HG03460 (cell line): ENCODE data around the gene TLK2.
A peak's percentile ranks its signal among the peaks of the same experiment; 100 is the strongest.

Source experiments
- ATAC-seq: cut with Tn5 transposase; IDR thresholded peaks from one replicate; pipeline ENCODE4 v1.9.1; 2021; ENCODE audit not compliant: unreplicated experiment

TLK2 gene

GRCh38 chr17:62652251-62653001, 173.8 kb downstream of the TLK2 start:
- ATAC-seq, result no peak

GRCh38 chr17:62653002-62653825, 174.6 kb downstream of the TLK2 start:
- ATAC-seq, result peak; percentile 81

- ATAC-seq, result no peak
Measured at GRCh38 chr17:62653826-62654761, 175.5 kb downstream of the TLK2 start.

GRCh38 chr17:62655656-62656055, 177.0 kb downstream of the TLK2 start:
- no peak for ATAC-seq

GRCh38 chr17:62656446-62656845, 177.8 kb downstream of the TLK2 start:
- no peak for ATAC-seq

GRCh38 chr17:62657145-62657665, 178.6 kb downstream of the TLK2 start:
- ATAC-seq, result no peak

- no peak for ATAC-seq
Measured at GRCh38 chr17:62657690-62658089, 179.1 kb downstream of the TLK2 start.

- ATAC-seq, result no peak
Measured at GRCh38 chr17:62658136-62658920, 179.7 kb downstream of the TLK2 start.

- ATAC-seq, result no peak
Measured at GRCh38 chr17:62660629-62661118, 182.0 kb downstream of the TLK2 start.

- ATAC-seq, result no peak
Measured at GRCh38 chr17:62661337-62661736, 182.7 kb downstream of the TLK2 start.

GRCh38 chr17:62662855-62663254, 184.2 kb downstream of the TLK2 start:
- ATAC-seq, result no peak
